ENCODE measurements around the gene FNDC3B. TPM values are rescaled to one million over a fixed set of nuclear protein-coding genes. Genes with fewer than 3 reads are reported as not detected.

Gene FNDC3B
- total RNA-seq, 1 donor from 2014 or later = 29.5 TPM

DNA sequence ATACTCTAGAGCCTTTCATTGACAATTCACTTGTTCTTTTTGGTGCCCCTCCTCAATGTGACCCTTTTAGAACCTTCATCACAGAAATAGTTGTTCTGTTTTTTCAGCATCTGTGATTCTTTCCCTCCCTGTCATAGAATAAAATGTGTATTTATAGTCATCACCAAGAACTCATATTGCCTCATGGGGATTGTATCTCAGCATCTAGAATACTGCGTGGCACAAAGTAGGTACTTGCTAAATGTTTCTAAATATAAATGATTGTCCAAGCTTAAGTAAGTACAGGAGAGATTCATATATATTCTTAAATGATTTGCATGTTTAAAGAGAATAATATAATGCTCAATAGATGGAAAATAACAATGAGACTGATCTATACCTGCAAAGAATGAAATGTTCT lies 190.1 kb downstream of the FNDC3B start:
- no peak overlapping the region for H2AFZ ChIP-seq (replicated peaks)
- Mint-ChIP-seq H3K4me1 (peaks cover 30% of the 10 kb centered on the region), H3K4me3 (no peak overlapping the region), H3K27ac (no peak overlapping the region), H3K9me3 (no peaks in the 10 kb centered on the region), H3K27me3 (ENCODE audit: insufficient read depth, low read depth) (peaks cover 3% of the 10 kb centered on the region), H3K36me3 (peaks cover 50% of the 10 kb centered on the region)
- H3K4me3 ChIP-seq = no peak overlapping the region
- no peak overlapping the region for H3K4me2 ChIP-seq
- TF ChIP-seq, protein P1, sequence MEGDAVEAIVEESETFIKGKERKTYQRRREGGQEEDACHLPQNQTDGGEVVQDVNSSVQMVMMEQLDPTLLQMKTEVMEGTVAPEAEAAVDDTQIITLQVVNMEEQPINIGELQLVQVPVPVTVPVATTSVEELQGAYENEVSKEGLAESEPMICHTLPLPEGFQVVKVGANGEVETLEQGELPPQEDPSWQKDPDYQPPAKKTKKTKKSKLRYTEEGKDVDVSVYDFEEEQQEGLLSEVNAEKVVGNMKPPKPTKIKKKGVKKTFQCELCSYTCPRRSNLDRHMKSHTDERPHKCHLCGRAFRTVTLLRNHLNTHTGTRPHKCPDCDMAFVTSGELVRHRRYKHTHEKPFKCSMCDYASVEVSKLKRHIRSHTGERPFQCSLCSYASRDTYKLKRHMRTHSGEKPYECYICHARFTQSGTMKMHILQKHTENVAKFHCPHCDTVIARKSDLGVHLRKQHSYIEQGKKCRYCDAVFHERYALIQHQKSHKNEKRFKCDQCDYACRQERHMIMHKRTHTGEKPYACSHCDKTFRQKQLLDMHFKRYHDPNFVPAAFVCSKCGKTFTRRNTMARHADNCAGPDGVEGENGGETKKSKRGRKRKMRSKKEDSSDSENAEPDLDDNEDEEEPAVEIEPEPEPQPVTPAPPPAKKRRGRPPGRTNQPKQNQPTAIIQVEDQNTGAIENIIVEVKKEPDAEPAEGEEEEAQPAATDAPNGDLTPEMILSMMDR (IDR thresholded peaks at IDR 0.05) = no peak
- TF ChIP-seq EZH2phosphoT487 (IDR thresholded peaks at IDR 0.05) (no peak), EZH2 (IDR thresholded peaks at IDR 0.05) (no peak)
- peaks cover 5% of the 10 kb centered on the region for H4K20me1 ChIP-seq (ENCODE audit: low read depth)
- DNase-seq (ENCODE audit: low spot score) = no peak
- no peaks in the 10 kb centered on the region for H3K9me3 ChIP-seq (ENCODE audit: low read depth)
- H3K79me2 ChIP-seq (ENCODE audit: low read depth) = peaks cover 16% of the 10 kb centered on the region
- no peak overlapping the region for H3K27ac ChIP-seq
- no peak overlapping the region for H3K9ac ChIP-seq
- no peaks in the 10 kb centered on the region for H3K36me3 ChIP-seq
- H3F3A ChIP-seq (ENCODE audit: low read depth) = no peaks in the 10 kb centered on the region
- H3K4me1 ChIP-seq = peaks cover 23% of the 10 kb centered on the region
- no peaks in the 10 kb centered on the region for H3K27me3 ChIP-seq

DNA sequence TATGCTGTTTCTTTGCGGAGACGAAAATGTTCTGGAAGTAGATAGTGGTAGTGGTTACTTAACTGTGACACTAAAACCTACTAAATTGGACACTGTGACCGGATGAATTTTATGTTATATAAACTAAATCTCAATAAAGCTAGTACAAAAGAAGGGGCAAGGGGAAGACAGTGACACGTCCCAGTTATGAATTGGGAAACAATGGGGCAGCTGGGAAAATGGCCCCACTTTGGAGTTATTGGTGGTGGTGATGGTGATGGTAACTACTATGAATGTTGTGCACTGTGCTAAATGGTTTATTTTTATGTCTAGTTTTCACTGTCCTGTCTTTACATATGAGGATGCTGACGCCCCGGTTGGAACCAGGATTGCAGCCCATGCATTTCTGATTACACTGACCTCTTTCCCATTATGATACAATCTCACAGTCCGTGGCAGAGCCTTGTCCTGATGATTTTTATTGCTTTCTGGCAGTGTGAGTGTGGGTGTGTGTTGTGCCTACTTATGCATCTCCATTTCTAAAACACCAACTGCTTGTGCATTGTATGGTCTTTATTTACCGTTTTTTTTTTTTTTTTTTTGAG lies 192.0 kb downstream of the FNDC3B start:
- Mint-ChIP-seq H3K27ac (no peak overlapping the region), H3K36me3 (peaks cover 46% of the 10 kb centered on the region), H3K9me3 (no peaks in the 10 kb centered on the region), H3K4me3 (no peak overlapping the region), H3K27me3 (ENCODE audit: insufficient read depth, low read depth) (peaks cover 3% of the 10 kb centered on the region), H3K4me1 (peaks cover 23% of the 10 kb centered on the region)
- Histone ChIP-seq H3K4me1 (peaks cover 23% of the 10 kb centered on the region), H4K20me1 (ENCODE audit: low read depth) (peaks cover 5% of the 10 kb centered on the region), H3K4me3 (no peak overlapping the region), H3K27ac (no peak overlapping the region), H3K9ac (no peak overlapping the region), H3K79me2 (ENCODE audit: low read depth) (no peaks in the 10 kb centered on the region), H3K9me3 (ENCODE audit: low read depth) (no peaks in the 10 kb centered on the region), H3K4me2 (no peak overlapping the region), H3K36me3 (no peaks in the 10 kb centered on the region), H3K27me3 (no peaks in the 10 kb centered on the region), H3F3A (ENCODE audit: low read depth) (no peaks in the 10 kb centered on the region), H2AFZ (replicated peaks) (no peak overlapping the region)
- no peak for TF ChIP-seq EZH2 (IDR thresholded peaks at IDR 0.05)
- TF ChIP-seq EZH2phosphoT487 (IDR thresholded peaks at IDR 0.05) = no peak
- TF ChIP-seq, protein P1 (IDR thresholded peaks at IDR 0.05) = no peak
- DNase-seq (ENCODE audit: low spot score) = no peak

DNA sequence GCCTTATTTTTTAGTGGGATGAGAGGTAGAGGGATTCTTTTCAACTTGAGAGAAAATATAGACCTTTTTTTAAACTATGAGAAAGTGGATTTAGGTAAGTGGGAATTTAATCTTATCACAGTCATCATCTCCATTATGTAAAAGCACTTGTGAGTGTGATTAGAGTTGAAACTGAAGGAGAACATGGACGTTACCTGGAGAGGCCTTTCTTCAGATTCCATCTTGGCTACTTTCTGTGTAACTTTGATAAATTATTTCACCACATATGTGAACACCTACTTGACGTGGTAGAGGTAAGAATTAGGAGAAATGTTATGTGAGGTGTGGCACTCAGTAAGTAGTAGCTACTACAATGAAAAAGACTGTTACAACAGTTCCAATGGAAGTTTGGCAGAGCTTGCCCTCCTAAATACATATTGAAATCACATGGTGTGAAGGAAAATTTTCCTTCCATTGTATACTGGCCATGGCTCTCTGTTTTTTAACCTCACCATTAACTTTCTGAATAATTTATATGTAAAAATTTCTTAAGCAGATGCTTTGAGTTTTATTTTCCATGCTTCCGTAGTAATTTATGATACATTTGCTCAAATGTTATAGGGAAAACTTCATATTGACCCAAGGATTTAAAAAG lies 193.3 kb downstream of the FNDC3B start:
- H3K9me3 ChIP-seq (ENCODE audit: low read depth) = no peaks in the 10 kb centered on the region
- Mint-ChIP-seq H3K9me3 (no peaks in the 10 kb centered on the region), H3K4me1 (peaks cover 15% of the 10 kb centered on the region), H3K27me3 (ENCODE audit: insufficient read depth, low read depth) (peaks cover 3% of the 10 kb centered on the region), H3K4me3 (no peak overlapping the region), H3K27ac (no peak overlapping the region), H3K36me3 (peaks cover 42% of the 10 kb centered on the region)
- no peaks in the 10 kb centered on the region for H3K27me3 ChIP-seq
- no peak overlapping the region for H3K4me3 ChIP-seq
- H3K36me3 ChIP-seq = no peaks in the 10 kb centered on the region
- peaks cover 5% of the 10 kb centered on the region for H4K20me1 ChIP-seq (ENCODE audit: low read depth)
- H3K79me2 ChIP-seq (ENCODE audit: low read depth) = no peaks in the 10 kb centered on the region
- no peak for DNase-seq (ENCODE audit: low spot score)
- no peak for TF ChIP-seq EZH2 (IDR thresholded peaks at IDR 0.05)
- TF ChIP-seq, protein P1 (IDR thresholded peaks at IDR 0.05) = no peak
- no peak for TF ChIP-seq EZH2phosphoT487 (IDR thresholded peaks at IDR 0.05)
- no peak overlapping the region for H2AFZ ChIP-seq (replicated peaks)
- H3K9ac ChIP-seq = no peak overlapping the region
- H3K4me2 ChIP-seq = no peak overlapping the region
- peaks cover 20% of the 10 kb centered on the region for H3K4me1 ChIP-seq
- H3F3A ChIP-seq (ENCODE audit: low read depth) = no peaks in the 10 kb centered on the region
- H3K27ac ChIP-seq = no peak overlapping the region

All from neural progenitor cell (in vitro differentiated cells).